ENCODE data around the gene MCOLN2.

The MCOLN2 gene

GRCh38 chr1:84972377-84972987 lies 24.4 kb downstream of the MCOLN2 start:
- no peak for DNase-seq
- Mint-ChIP-seq H3K4me1 (ENCODE audit: low read depth in 2 of 2) (peaks cover 30 to 43% of the 10 kb centered on the region in 2 donors), H3K36me3 (ENCODE audit: insufficient read depth) (no peaks in the 10 kb centered on the region), H3K27me3 (no peaks in the 10 kb centered on the region), H3K9me3 (no peaks in the 10 kb centered on the region), H3K27ac (peak overlapping the region; percentile 82 to 86), H3K4me3 (peak overlapping the region; percentile 61 to 71)
- ATAC-seq (replicated peaks) = peak; percentile 59

GRCh38 chr1:84971957-84972356 lies 25.0 kb downstream of the MCOLN2 start:
- Mint-ChIP-seq H3K4me1 (ENCODE audit: low read depth in 2 of 2) (peaks cover 30 to 43% of the 10 kb centered on the region in 2 donors), H3K27ac (peak overlapping the region; percentile 82 to 86), H3K27me3 (no peaks in the 10 kb centered on the region), H3K4me3 (peak overlapping the region; percentile 61 to 71), H3K36me3 (ENCODE audit: insufficient read depth) (no peaks in the 10 kb centered on the region), H3K9me3 (no peaks in the 10 kb centered on the region)
- DNase-seq = no peak
- ATAC-seq (replicated peaks) = no peak

- ATAC-seq (replicated peaks) (peak; percentile 49), DNase-seq (no peak)
- no peak overlapping the region for H3K4me3 Mint-ChIP-seq
- H3K27ac Mint-ChIP-seq = peak overlapping the region in 1 of 2 donors; percentile 78
- H3K36me3 Mint-ChIP-seq (ENCODE audit: insufficient read depth) = no peaks in the 10 kb centered on the region
- H3K27me3 Mint-ChIP-seq = no peaks in the 10 kb centered on the region
- no peaks in the 10 kb centered on the region for H3K9me3 Mint-ChIP-seq
- H3K4me1 Mint-ChIP-seq (ENCODE audit: low read depth in 2 of 2) = peaks cover 21 to 29% of the 10 kb centered on the region in 2 donors
Measured at GRCh38 chr1:84969489-84970250, 27.2 kb downstream of the MCOLN2 start.

- Mint-ChIP-seq H3K36me3 (ENCODE audit: insufficient read depth) (no peaks in the 10 kb centered on the region), H3K27me3 (no peaks in the 10 kb centered on the region), H3K9me3 (no peaks in the 10 kb centered on the region), H3K4me3 (no peak overlapping the region), H3K27ac (no peak overlapping the region), H3K4me1 (ENCODE audit: low read depth in 2 of 2) (peaks cover 14 to 29% of the 10 kb centered on the region in 2 donors)
- ATAC-seq (replicated peaks) = no peak
- no peak for DNase-seq
Measured at GRCh38 chr1:84968865-84969264, 28.0 kb downstream of the MCOLN2 start.

GRCh38 chr1:84968101-84968500 lies 28.8 kb downstream of the MCOLN2 start:
- H3K36me3 Mint-ChIP-seq (ENCODE audit: insufficient read depth) = no peaks in the 10 kb centered on the region
- ATAC-seq (replicated peaks) (no peak), DNase-seq (no peak)
- no peaks in the 10 kb centered on the region for H3K27me3 Mint-ChIP-seq
- no peaks in the 10 kb centered on the region for H3K9me3 Mint-ChIP-seq
- no peak overlapping the region for H3K27ac Mint-ChIP-seq
- H3K4me1 Mint-ChIP-seq (ENCODE audit: low read depth in 2 of 2) = peaks cover 14 to 21% of the 10 kb centered on the region in 2 donors
- no peak overlapping the region for H3K4me3 Mint-ChIP-seq

GRCh38 chr1:84967666-84968065 lies 29.2 kb downstream of the MCOLN2 start:
- Mint-ChIP-seq H3K9me3 (no peaks in the 10 kb centered on the region), H3K4me3 (no peak overlapping the region), H3K4me1 (ENCODE audit: low read depth in 2 of 2) (peaks cover 14 to 17% of the 10 kb centered on the region in 2 donors), H3K27ac (no peak overlapping the region), H3K36me3 (ENCODE audit: insufficient read depth) (no peaks in the 10 kb centered on the region), H3K27me3 (no peaks in the 10 kb centered on the region)
- no peak for DNase-seq
- ATAC-seq (replicated peaks) = no peak

- no peak for ATAC-seq (replicated peaks)
Measured at GRCh38 chr1:84963021-84963420, 33.9 kb downstream of the MCOLN2 start.

GRCh38 chr1:84961316-84961715 lies 35.6 kb downstream of the MCOLN2 start:
- Mint-ChIP-seq H3K36me3 (ENCODE audit: insufficient read depth) (peaks cover 7% of the 10 kb centered on the region), H3K27me3 (peaks cover 0 to 8% of the 10 kb centered on the region in 2 donors), H3K9me3 (no peaks in the 10 kb centered on the region), H3K4me3 (no peak overlapping the region), H3K27ac (peak overlapping the region in 1 of 2 donors; percentile 51), H3K4me1 (ENCODE audit: low read depth in 2 of 2) (peaks cover 3% of the 10 kb centered on the region in 2 donors)
- ATAC-seq (replicated peaks) (no peak), DNase-seq (no peak)

More at GRCh38 chr1:84963021-84963420, 33.9 kb downstream of the MCOLN2 start:
- H3K27me3 Mint-ChIP-seq = no peaks in the 10 kb centered on the region
- peaks cover 3% of the 10 kb centered on the region in 2 donors for H3K4me1 Mint-ChIP-seq (ENCODE audit: low read depth in 2 of 2)
- DNase-seq = no peak
- no peaks in the 10 kb centered on the region for H3K36me3 Mint-ChIP-seq (ENCODE audit: insufficient read depth)
- H3K4me3 Mint-ChIP-seq = no peak overlapping the region
- no peak overlapping the region for H3K27ac Mint-ChIP-seq
- no peaks in the 10 kb centered on the region for H3K9me3 Mint-ChIP-seq

GRCh38 chr1:84960371-84960770 lies 36.5 kb downstream of the MCOLN2 start:
- peaks cover 9% of the 10 kb centered on the region for H3K36me3 Mint-ChIP-seq (ENCODE audit: insufficient read depth)
- H3K4me1 Mint-ChIP-seq (ENCODE audit: low read depth in 2 of 2) = peaks cover 3 to 4% of the 10 kb centered on the region in 2 donors
- ATAC-seq (replicated peaks) (no peak), DNase-seq (no peak)
- H3K9me3 Mint-ChIP-seq = no peaks in the 10 kb centered on the region
- no peak overlapping the region for H3K4me3 Mint-ChIP-seq
- H3K27me3 Mint-ChIP-seq = peaks cover 0 to 8% of the 10 kb centered on the region in 2 donors
- no peak overlapping the region for H3K27ac Mint-ChIP-seq

- peaks cover 13% of the 10 kb centered on the region for H3K36me3 Mint-ChIP-seq (ENCODE audit: insufficient read depth)
- H3K9me3 Mint-ChIP-seq = no peaks in the 10 kb centered on the region
- DNase-seq = no peak
Measured at GRCh38 chr1:84959294-84959693, 37.6 kb downstream of the MCOLN2 start.

GRCh38 chr1:84957966-84958365 lies 38.9 kb downstream of the MCOLN2 start:
- no peaks in the 10 kb centered on the region for H3K9me3 Mint-ChIP-seq
- no peak overlapping the region for H3K27ac Mint-ChIP-seq
- H3K4me1 Mint-ChIP-seq (ENCODE audit: low read depth in 2 of 2) = peaks cover 3 to 6% of the 10 kb centered on the region in 2 donors
- no peak overlapping the region for H3K4me3 Mint-ChIP-seq
- no peak for ATAC-seq (replicated peaks)
- DNase-seq = no peak
- H3K27me3 Mint-ChIP-seq = peaks cover 0 to 8% of the 10 kb centered on the region in 2 donors
- peaks cover 19% of the 10 kb centered on the region for H3K36me3 Mint-ChIP-seq (ENCODE audit: insufficient read depth)

More at GRCh38 chr1:84959294-84959693, 37.6 kb downstream of the MCOLN2 start:
- peak overlapping the region in 1 of 2 donors; percentile 6 for H3K27ac Mint-ChIP-seq
- peak; percentile 96 for ATAC-seq (replicated peaks)
- peaks cover 0 to 8% of the 10 kb centered on the region in 2 donors for H3K27me3 Mint-ChIP-seq
- peaks cover 3 to 6% of the 10 kb centered on the region in 2 donors for H3K4me1 Mint-ChIP-seq (ENCODE audit: low read depth in 2 of 2)
- no peak overlapping the region for H3K4me3 Mint-ChIP-seq

GRCh38 chr1:84956655-84957054 lies 40.3 kb downstream of the MCOLN2 start:
- H3K4me1 Mint-ChIP-seq (ENCODE audit: low read depth in 2 of 2) = peaks cover 3 to 6% of the 10 kb centered on the region in 2 donors
- no peak for ATAC-seq (replicated peaks)

GRCh38 chr1:84956097-84956496 lies 40.8 kb downstream of the MCOLN2 start:
- ATAC-seq (replicated peaks) (no peak), DNase-seq (no peak)
- H3K4me3 Mint-ChIP-seq = no peak overlapping the region
- peaks cover 3 to 6% of the 10 kb centered on the region in 2 donors for H3K4me1 Mint-ChIP-seq (ENCODE audit: low read depth in 2 of 2)
- H3K27me3 Mint-ChIP-seq = peaks cover 0 to 8% of the 10 kb centered on the region in 2 donors
- no peak overlapping the region for H3K27ac Mint-ChIP-seq
- H3K9me3 Mint-ChIP-seq = no peaks in the 10 kb centered on the region
- H3K36me3 Mint-ChIP-seq (ENCODE audit: insufficient read depth) = peaks cover 23% of the 10 kb centered on the region

More at GRCh38 chr1:84956655-84957054, 40.3 kb downstream of the MCOLN2 start:
- DNase-seq = no peak
- H3K27me3 Mint-ChIP-seq = peaks cover 0 to 8% of the 10 kb centered on the region in 2 donors
- no peak overlapping the region for H3K4me3 Mint-ChIP-seq
- H3K27ac Mint-ChIP-seq = no peak overlapping the region
- H3K36me3 Mint-ChIP-seq (ENCODE audit: insufficient read depth) = peaks cover 21% of the 10 kb centered on the region
- no peaks in the 10 kb centered on the region for H3K9me3 Mint-ChIP-seq

- DNase-seq = no peak
- Mint-ChIP-seq H3K4me1 (ENCODE audit: low read depth in 2 of 2) (peaks cover 6 to 10% of the 10 kb centered on the region in 2 donors), H3K9me3 (no peaks in the 10 kb centered on the region), H3K27ac (no peak overlapping the region), H3K36me3 (ENCODE audit: insufficient read depth) (peaks cover 31% of the 10 kb centered on the region), H3K4me3 (no peak overlapping the region), H3K27me3 (no peaks in the 10 kb centered on the region)
- ATAC-seq (replicated peaks) = no peak
Measured at GRCh38 chr1:84949664-84950063, 47.2 kb downstream of the MCOLN2 start.
